Fibroblast of pulmonary artery (primary cell): ENCODE results near the gene NXNL2.

Experiments used
- DNase-seq: peaks from one replicate; pipeline ENCODE4 v3.0.0-alpha.2; 2010; ENCODE audit warnings: low read depth
- H3K4me3 ChIP-seq: replicated peaks from 2 replicates; pipeline ENCODE4 v1.5.1; 2011; ENCODE audit warnings: low read depth, mild to moderate bottlenecking, control low read depth, low read length, moderate library complexity
- CTCF ChIP-seq: IDR thresholded peaks from 2 replicates; pipeline ENCODE4 v1.5.1; 2011; ENCODE audit warnings: mild to moderate bottlenecking, control low read depth, low read length, inconsistent platforms; ENCODE audit errors: missing control alignments

NXNL2 gene

GRCh38 chr9:88521308-88521707 lies 13.7 kb upstream of the NXNL2 start:
- DNase-seq, result no peak
- no peak overlapping the region for H3K4me3 ChIP-seq
- TF ChIP-seq CTCF, result no peak

GRCh38 chr9:88522360-88522759 lies 12.6 kb upstream of the NXNL2 start:
- no peak overlapping the region for H3K4me3 ChIP-seq
- no peak for DNase-seq
- no peak for TF ChIP-seq CTCF

GRCh38 chr9:88523056-88523455 lies 11.9 kb upstream of the NXNL2 start:
- H3K4me3 ChIP-seq, result no peak overlapping the region
- peak; percentile 31 for DNase-seq
- no peak for TF ChIP-seq CTCF

GRCh38 chr9:88524911-88525310 lies 10.1 kb upstream of the NXNL2 start:
- no peak overlapping the region for H3K4me3 ChIP-seq
- TF ChIP-seq CTCF, result no peak
- DNase-seq, result no peak

GRCh38 chr9:88527618-88528017 lies 7.4 kb upstream of the NXNL2 start:
- DNase-seq, result no peak
- H3K4me3 ChIP-seq, result no peak overlapping the region
- no peak for TF ChIP-seq CTCF

- DNase-seq, result no peak
- TF ChIP-seq CTCF, result no peak
- no peak overlapping the region for H3K4me3 ChIP-seq
Measured at GRCh38 chr9:88528080-88528790, 6.7 kb upstream of the NXNL2 start.

GRCh38 chr9:88529496-88529895 lies 5.5 kb upstream of the NXNL2 start:
- DNase-seq, result no peak
- no peak for TF ChIP-seq CTCF
- no peak overlapping the region for H3K4me3 ChIP-seq
